SK-N-SH (cell line): ENCODE measurements around the gene REG3G. TPM values are rescaled to one million over a fixed set of nuclear protein-coding genes. Genes with fewer than 3 reads are reported as not detected.

Source experiments
- CTCF ChIA-PET: fragments of 300-600, 350-600 bp; formaldehyde crosslinking; extraction: SDS; loops from one replicate; lab custom pipeline; 2021; lab: Yijun Ruan, JAX
- POLR2A ChIA-PET: fragments of 350-600 bp; sonication (Branson Sonifier 250); formaldehyde crosslinking; extraction: SDS; loops from one replicate; lab custom pipeline; 2020; ENCODE audit warnings: antibody characterized with exemption, inconsistent platforms; lab: Yijun Ruan, JAX
- DNase-seq: peaks from one replicate; pipeline ENCODE4 v3.0.0; 2012
- H2AFZ ChIP-seq: fragments of 200-600 bp; sonication (generic); 2 replicates; pipeline ENCODE4 v1.8.1; 2016; ENCODE audit warnings: antibody characterized with exemption, mild to moderate bottlenecking, low read depth
- H3F3A ChIP-seq: fragments of 200-600 bp; sonication (generic); replicated peaks from 2 replicates; pipeline ENCODE3; 2016; ENCODE audit warnings: antibody characterized with exemption, mild to moderate bottlenecking; ENCODE audit not compliant: insufficient read depth
- H3K27ac ChIP-seq, 2 experiments: fragments of 200-500 bp in 1 of 2; fragments of 200-600 bp in 1 of 2; sonication (Bioruptor generic) in 1 of 2; sonication (generic), shearing (Covaris generic) in 1 of 2; 2 replicates each; pipeline versions ENCODE4 v1.5.1 to v1.6.1; 2014 to 2016; ENCODE audit warnings: low read depth in 2 of 2, inconsistent platforms in 1 of 2, low read length in 1 of 2, mild to moderate bottlenecking in 1 of 2, mixed read lengths in 1 of 2
- H3K27me3 ChIP-seq: fragments of 200-600 bp; sonication (generic), shearing (Covaris generic); 2 replicates; pipeline ENCODE4 v1.6.1; 2016; ENCODE audit warnings: mixed run types; ENCODE audit not compliant: insufficient read depth
- H3K36me3 ChIP-seq, 2 experiments: fragments of 200-500 bp in 1 of 2; fragments of 200-600 bp in 1 of 2; sonication (Bioruptor generic) in 1 of 2; sonication (generic) in 1 of 2; replicated peaks in 1 of 2; 2 replicates each; pipeline versions ENCODE3 to v1.5.1; 2014 to 2016; ENCODE audit warnings: low read length in 1 of 2, mild to moderate bottlenecking in 1 of 2; ENCODE audit not compliant: insufficient read depth in 2 of 2, control insufficient read depth in 1 of 2
- H3K4me1 ChIP-seq, 2 experiments: fragments of 200-500 bp in 1 of 2; fragments of 200-600 bp in 1 of 2; sonication (Bioruptor generic) in 1 of 2; sonication (generic), shearing (Covaris generic) in 1 of 2; 2 replicates each; pipeline versions ENCODE4 v1.5.1 to v1.6.1; 2014 to 2016; ENCODE audit warnings: low read depth in 1 of 2, low read length in 1 of 2, mixed run types in 1 of 2; ENCODE audit not compliant: insufficient read depth in 2 of 2, control insufficient read depth in 1 of 2
- H3K4me2 ChIP-seq: fragments of 200-600 bp; sonication (generic), shearing (Covaris generic); 2 replicates; pipeline ENCODE4 v1.6.1; 2017; ENCODE audit warnings: mixed run types
- H3K4me3 ChIP-seq, 2 experiments: fragments of 200-500 bp in 1 of 2; fragments of 200-600 bp in 1 of 2; sonication (Bioruptor generic) in 1 of 2; sonication (generic), shearing (Covaris generic) in 1 of 2; 2 replicates each; pipeline versions ENCODE4 v1.5.1 to v1.8.1; 2014 to 2016; ENCODE audit warnings: low read depth in 2 of 2, inconsistent platforms in 1 of 2, low read length in 1 of 2, mild to moderate bottlenecking in 1 of 2, mixed read lengths in 1 of 2, moderate library complexity in 1 of 2
- H3K79me2 ChIP-seq: fragments of 200-600 bp; sonication (generic); 2 replicates; pipeline ENCODE4 v1.8.1; 2017; ENCODE audit warnings: mild to moderate bottlenecking; ENCODE audit not compliant: insufficient read depth
- H3K9ac ChIP-seq: fragments of 200-600 bp; sonication (generic); 2 replicates; pipeline ENCODE4 v1.6.1; 2017; ENCODE audit warnings: mixed run types
- H3K9me2 ChIP-seq: fragments of 200-600 bp; sonication (generic); 2 replicates; pipeline ENCODE4 v1.6.1; 2017; ENCODE audit warnings: mixed run types
- H3K9me3 ChIP-seq: fragments of 200-600 bp; sonication (generic); 2 replicates; pipeline ENCODE4 v1.6.1; 2017; ENCODE audit warnings: mixed run types, mild to moderate bottlenecking, moderate library complexity
- H4K20me1 ChIP-seq: fragments of 200-600 bp; sonication (generic); 2 replicates; pipeline ENCODE4 v1.6.1; 2017; ENCODE audit warnings: mild to moderate bottlenecking, mixed run types; ENCODE audit not compliant: insufficient read depth
- CHD2 ChIP-seq: fragments of 150-350 bp; IDR thresholded peaks from 2 replicates; pipeline ENCODE4 v1.6.1; 2018; ENCODE audit warnings: low read length; ENCODE audit not compliant: partially characterized antibody
- ELF1 ChIP-seq: IDR thresholded peaks from 2 replicates; pipeline ENCODE4 v1.4.0; 2012
- EP300 ChIP-seq, 2 experiments: IDR thresholded peaks; 2 replicates each; pipeline versions ENCODE4 v1.4.0 to v1.6.1; 2012; ENCODE audit warnings: borderline replicate concordance in 1 of 2, low read depth in 1 of 2, low read length in 1 of 2
- EZH2phosphoT487 ChIP-seq: fragments of 200-600 bp; sonication (generic); IDR thresholded peaks from 2 replicates; pipeline ENCODE4 v1.6.1; 2017; ENCODE audit warnings: low read depth, mixed run types, mild to moderate bottlenecking, antibody characterized with exemption, moderate library complexity, borderline replicate concordance
- FOSL2 ChIP-seq: IDR thresholded peaks from 2 replicates; pipeline ENCODE4 v1.4.0; 2012; ENCODE audit warnings: low read depth, mild to moderate bottlenecking, moderate library complexity, borderline replicate concordance
- FOXM1 ChIP-seq: IDR thresholded peaks from 2 replicates; pipeline ENCODE4 v1.4.0; 2012; ENCODE audit warnings: low read depth, mild to moderate bottlenecking
- GATA2 ChIP-seq: sonication (generic); formaldehyde crosslinking; IDR thresholded peaks from 2 replicates; pipeline ENCODE4 v1.5.0; 2020; ENCODE audit warnings: mild to moderate bottlenecking, missing genetic modification reagents
- JUND ChIP-seq: IDR thresholded peaks from 2 replicates; pipeline ENCODE4 v1.4.0; 2012
- MEF2A ChIP-seq: IDR thresholded peaks from 2 replicates; pipeline ENCODE4 v1.4.0; 2012; ENCODE audit warnings: low read depth, borderline replicate concordance
- PBX3 ChIP-seq: IDR thresholded peaks from 2 replicates; pipeline ENCODE4; 2012
- RAD21 ChIP-seq: IDR thresholded peaks from 2 replicates; pipeline ENCODE4 v1.6.1; 2012; ENCODE audit warnings: mild to moderate bottlenecking, low read length
- RCOR1 ChIP-seq: fragments of 150-350 bp; IDR thresholded peaks from 2 replicates; pipeline ENCODE4 v1.6.1; 2017; ENCODE audit warnings: antibody characterized with exemption, low read length
- REST ChIP-seq: IDR thresholded peaks from 2 replicates; pipeline ENCODE4 v1.6.1; 2012; ENCODE audit warnings: mild to moderate bottlenecking, low read depth, low read length, moderate library complexity
- RFX5 ChIP-seq: IDR thresholded peaks from 2 replicates; pipeline ENCODE4 v1.6.1; 2012; ENCODE audit warnings: mild to moderate bottlenecking, improper control_type of control experiment, low read length
- SIN3A ChIP-seq: IDR thresholded peaks from 2 replicates; pipeline ENCODE4 v1.6.1; 2012; ENCODE audit warnings: low read depth, mild to moderate bottlenecking, low read length, moderate library complexity, borderline replicate concordance
- SMC3 ChIP-seq: IDR thresholded peaks from 2 replicates; pipeline ENCODE4 v1.6.1; 2012; ENCODE audit warnings: low read depth, low read length, improper control_type of control experiment
- TAF1 ChIP-seq: IDR thresholded peaks from 2 replicates; pipeline ENCODE4 v1.6.1; 2012; ENCODE audit warnings: low read depth, mild to moderate bottlenecking, low read length, moderate library complexity, borderline replicate concordance
- USF1 ChIP-seq: IDR thresholded peaks from 2 replicates; pipeline ENCODE4 v1.4.0; 2012; ENCODE audit warnings: low read depth, borderline replicate concordance
- USF2 ChIP-seq: fragments of 150-350 bp; IDR thresholded peaks from 2 replicates; pipeline ENCODE4 v1.6.1; 2017; ENCODE audit warnings: antibody characterized with exemption, low read length, low read depth, borderline replicate concordance
- YY1 ChIP-seq: IDR thresholded peaks from 2 replicates; pipeline ENCODE4 v1.4.0; 2012; ENCODE audit warnings: low read depth, mild to moderate bottlenecking
- WGBS: methylation state at CpG from one replicate; pipeline ENCODE4 v1.1.6; 2017; ENCODE audit warnings: low lambda C conversion rate; 5-methylcytosine and 5-hydroxymethylcytosine counted together
- polyA plus RNA-seq, 3 experiments: library from polyadenylated mRNA; depleted of rRNA; stranded (reverse); fragments of >200 nt; gene quantifications; 2 replicates each; pipeline ENCODE4 v1.2.3, GENCODE V29; 2012

The REG3G gene
- polyA plus RNA-seq, 1 of the 3 experiments (the other 2 are of a cell fraction), result not detected

- TF ChIP-seq PBX3 (no peak), RFX5 (no peak), RCOR1 (no peak), ELF1 (no peak), FOXM1 (no peak), GATA2 (CRISPR knock-in tag) (no peak), USF1 (no peak), TAF1 (no peak), EZH2phosphoT487 (no peak), CHD2 (no peak), FOSL2 (no peak), EP300 (IDR thresholded peaks at IDR 0.05; ENCODE audit: borderline replicate concordance in 1 of 2, low read depth in 1 of 2, low read length in 1 of 2) (no peak)
Observed at GRCh38 chr2:78984386-78984785, 41.1 kb upstream of the REG3G start.

GRCh38 chr2:78985558-78985957, 39.9 kb upstream of the REG3G start:
- Histone ChIP-seq H4K20me1 (no peaks in the 10 kb centered on the region), H3K9me2 (no peaks in the 10 kb centered on the region), H3K36me3 (no peaks in the 10 kb centered on the region), H3K4me3 (no peak overlapping the region), H3K27ac (no peak overlapping the region), H2AFZ (no peak overlapping the region), H3K9ac (no peak overlapping the region), H3K4me2 (no peak overlapping the region), H3F3A (no peaks in the 10 kb centered on the region), H3K9me3 (no peaks in the 10 kb centered on the region), H3K27me3 (no peaks in the 10 kb centered on the region), H3K79me2 (no peaks in the 10 kb centered on the region), H3K4me1 (no peaks in the 10 kb centered on the region; a peak in 1 of 4 replicates)
- ChIA-PET POLR2A (no interaction called here), CTCF (no interaction called here)
- DNase-seq, result no peak
- 17% methylated on average over 1 of the region's 1 CpG for WGBS
- no peak for TF ChIP-seq SIN3A
- no peak for TF ChIP-seq REST
- TF ChIP-seq JUND, result no peak
- no peak for TF ChIP-seq ELF1
- no peak for TF ChIP-seq PBX3
- no peak for TF ChIP-seq MEF2A
- TF ChIP-seq FOXM1, result no peak
- no peak for TF ChIP-seq USF1
- no peak for TF ChIP-seq YY1
- no peak for TF ChIP-seq SMC3
- no peak for TF ChIP-seq RAD21
- no peak for TF ChIP-seq USF2
- no peak for TF ChIP-seq FOSL2

More at GRCh38 chr2:78984386-78984785, 41.1 kb upstream of the REG3G start:
- Histone ChIP-seq H3K4me3 (no peak overlapping the region), H3K27ac (no peak overlapping the region), H2AFZ (no peak overlapping the region), H3K9me2 (no peaks in the 10 kb centered on the region), H3K4me2 (no peak overlapping the region), H3K9ac (no peak overlapping the region), H3K9me3 (no peaks in the 10 kb centered on the region), H4K20me1 (no peaks in the 10 kb centered on the region), H3K4me1 (peaks cover 0 to 2% of the 10 kb centered on the region in 2 experiments; a peak in 1 of 4 replicates), H3K36me3 (no peaks in the 10 kb centered on the region), H3K27me3 (no peaks in the 10 kb centered on the region), H3F3A (no peaks in the 10 kb centered on the region), H3K79me2 (no peaks in the 10 kb centered on the region)
- CTCF ChIA-PET, result no interaction called here
- POLR2A ChIA-PET, result no interaction called here
- WGBS, result 50% methylated on average over 7 of the region's 7 CpGs
- no peak for DNase-seq
